Subcutaneous abdominal adipose tissue (tissue), 5 donors: Measurements from ENCODE around the gene SAMD1.

ENCODE experiments used
- H3K27ac ChIP-seq: one replicate; pipeline ENCODE4 v1.7.0; 2013; ENCODE audit warnings: low read depth, mild to moderate bottlenecking, inconsistent platforms, low read length, moderate library complexity
- H3K27me3 ChIP-seq, 5 donors: one replicate each; pipeline ENCODE4 v1.7.0; 2013; ENCODE audit warnings: low read length in 5 of 5, inconsistent platforms in 1 of 5; ENCODE audit not compliant: control insufficient read depth in 5 of 5, insufficient read depth in 4 of 5
- H3K36me3 ChIP-seq, 5 donors: one replicate each; pipeline ENCODE4 v1.7.0; 2013; ENCODE audit warnings: low read length in 5 of 5; ENCODE audit not compliant: control insufficient read depth in 5 of 5, insufficient read depth in 5 of 5
- H3K4me1 ChIP-seq, 5 donors: one replicate each; pipeline ENCODE4 v1.7.0; 2013; ENCODE audit warnings: low read length in 5 of 5, mild to moderate bottlenecking in 3 of 5, moderate library complexity in 1 of 5; ENCODE audit not compliant: control insufficient read depth in 5 of 5, insufficient read depth in 5 of 5
- H3K4me3 ChIP-seq, 5 donors: one replicate each; pipeline ENCODE4 v1.7.0; 2013; ENCODE audit warnings: low read length in 5 of 5, low read depth in 1 of 5
- H3K9ac ChIP-seq, 5 donors: one replicate each; pipeline ENCODE4 v1.7.0; 2013; ENCODE audit warnings: low read length in 5 of 5, mild to moderate bottlenecking in 4 of 5, moderate library complexity in 3 of 5
- H3K9me3 ChIP-seq, 5 donors: one replicate each; pipeline ENCODE4 v1.7.0; 2013; ENCODE audit warnings: low read length in 5 of 5; ENCODE audit not compliant: control insufficient read depth in 5 of 5
- donor health status: healthy.
- donor health status: healthy.
- donor health status: healthy.
- donor health status: healthy.
- donor health status: healthy.

SAMD1 gene

GRCh38 chr19:14120497-14120780 lies 29.9 kb upstream of the SAMD1 start:
- Histone ChIP-seq H3K9ac (peak overlapping the region in 2 of 5 donors; percentile 37 to 91), H3K27ac (peak overlapping the region; percentile 99)

GRCh38 chr19:14119644-14120496 lies 29.3 kb upstream of the SAMD1 start:
- Histone ChIP-seq H3K4me3 (peak overlapping the region in 1 of 5 donors; percentile 69), H3K9me3 (no peaks in the 10 kb centered on the region), H3K4me1 (peaks cover 18 to 52% (median 47%) of the 10 kb centered on the region in 5 donors), H3K27me3 (no peaks in the 10 kb centered on the region), H3K36me3 (no peaks in the 10 kb centered on the region), H3K9ac (peak overlapping the region; percentile 56 to 98 (median 87)), H3K27ac (peak overlapping the region; percentile 99)

More at GRCh38 chr19:14120497-14120780, 29.9 kb upstream of the SAMD1 start:
- Histone ChIP-seq H3K36me3 (no peaks in the 10 kb centered on the region), H3K27me3 (no peaks in the 10 kb centered on the region), H3K4me3 (no peak overlapping the region), H3K4me1 (peaks cover 18 to 47% (median 41%) of the 10 kb centered on the region in 5 donors), H3K9me3 (no peaks in the 10 kb centered on the region)

- Histone ChIP-seq H3K4me3 (peak overlapping the region; percentile 40 to 83 (median 69)), H3K9ac (peak overlapping the region; percentile 74 to 98 (median 87)), H3K4me1 (peaks cover 20 to 60% (median 54%) of the 10 kb centered on the region in 5 donors), H3K9me3 (no peaks in the 10 kb centered on the region), H3K27ac (peak overlapping the region; percentile 99), H3K36me3 (no peaks in the 10 kb centered on the region), H3K27me3 (no peaks in the 10 kb centered on the region)
These were observed 28.6 kb upstream of the SAMD1 start for GRCh38 chr19:14119146-14119545.

GRCh38 chr19:14118165-14119051 lies 27.9 kb upstream of the SAMD1 start:
- peaks cover 24 to 67% (median 61%) of the 10 kb centered on the region in 5 donors for H3K4me1 ChIP-seq

GRCh38 chr19:14117668-14118164 lies 27.2 kb upstream of the SAMD1 start, which contains the start of gene PRKACA:
PRKACA (minus strand) TSS chr19:14117762; CDS start chr19:14117547, 215 bp downstream.
- Histone ChIP-seq H3K36me3 (no peaks in the 10 kb centered on the region), H3K27ac (peak within 1 kb of the TSS; percentile 99), H3K9ac (peak within 1 kb of the TSS; percentile 77 to 98 (median 92)), H3K27me3 (no peaks in the 10 kb centered on the region), H3K4me3 (peak within 1 kb of the TSS; percentile 80 to 95 (median 84)), H3K4me1 (peaks cover 31 to 74% (median 68%) of the 10 kb centered on the region in 5 donors), H3K9me3 (no peaks in the 10 kb centered on the region)

More at GRCh38 chr19:14118165-14119051, 27.9 kb upstream of the SAMD1 start:
- H3K27ac ChIP-seq = peak overlapping the region; percentile 99
- H3K9ac ChIP-seq = peak overlapping the region; percentile 74 to 98 (median 87)
- no peaks in the 10 kb centered on the region for H3K27me3 ChIP-seq
- no peaks in the 10 kb centered on the region for H3K36me3 ChIP-seq
- peak overlapping the region; percentile 61 to 83 (median 69) for H3K4me3 ChIP-seq
- H3K9me3 ChIP-seq = no peaks in the 10 kb centered on the region

GRCh38 chr19:14116918-14117578 lies 26.5 kb upstream of the SAMD1 start:
- Histone ChIP-seq H3K9ac (peak overlapping the region; percentile 77 to 94 (median 88)), H3K27me3 (no peaks in the 10 kb centered on the region), H3K9me3 (no peaks in the 10 kb centered on the region), H3K36me3 (no peaks in the 10 kb centered on the region), H3K4me1 (peaks cover 36 to 81% (median 75%) of the 10 kb centered on the region in 5 donors), H3K4me3 (peak overlapping the region; percentile 80 to 95 (median 84)), H3K27ac (peak overlapping the region; percentile 76)

- no peaks in the 10 kb centered on the region for H3K36me3 ChIP-seq
- H3K27me3 ChIP-seq = no peaks in the 10 kb centered on the region
- peak overlapping the region; percentile 76 for H3K27ac ChIP-seq
- peaks cover 36 to 84% (median 80%) of the 10 kb centered on the region in 5 donors for H3K4me1 ChIP-seq
- H3K4me3 ChIP-seq = peak overlapping the region; percentile 80 to 95 (median 84)
- peak overlapping the region; percentile 77 to 94 (median 88) for H3K9ac ChIP-seq
- H3K9me3 ChIP-seq = no peaks in the 10 kb centered on the region
These were observed 26.0 kb upstream of the SAMD1 start for GRCh38 chr19:14116525-14116917.

- no peaks in the 10 kb centered on the region for H3K9me3 ChIP-seq
- H3K27me3 ChIP-seq = no peaks in the 10 kb centered on the region
- peak overlapping the region in 3 of 5 donors; percentile 80 to 95 (median 87) for H3K4me3 ChIP-seq
- H3K9ac ChIP-seq = peak overlapping the region; percentile 16 to 94 (median 77)
- peak overlapping the region; percentile 76 for H3K27ac ChIP-seq
- H3K36me3 ChIP-seq = no peaks in the 10 kb centered on the region
- H3K4me1 ChIP-seq = peaks cover 34 to 89% (median 87%) of the 10 kb centered on the region in 5 donors
These were observed 25.2 kb upstream of the SAMD1 start for GRCh38 chr19:14115756-14116155.

GRCh38 chr19:14114854-14115253 lies 24.3 kb upstream of the SAMD1 start:
- no peaks in the 10 kb centered on the region for H3K9me3 ChIP-seq
- H3K4me3 ChIP-seq = peak overlapping the region in 2 of 5 donors; percentile 13 to 18
- peak overlapping the region in 1 of 5 donors; percentile 94 for H3K9ac ChIP-seq
- peaks cover 33 to 91% (median 88%) of the 10 kb centered on the region in 5 donors for H3K4me1 ChIP-seq
- H3K27ac ChIP-seq = peak overlapping the region; percentile 76
- no peaks in the 10 kb centered on the region for H3K36me3 ChIP-seq
- no peaks in the 10 kb centered on the region for H3K27me3 ChIP-seq
